Activated T-cell treated with anti-CD3 and anti-CD28 coated beads, Interleukin-2, amount 50 U/mL, for 4 hours (primary cell): ENCODE results near the gene PDCD6IP. TPM values are rescaled to one million over a fixed set of nuclear protein-coding genes. Genes with fewer than 3 reads are reported as not detected.
"Not testable (repeated sequence)": the region's sequence is repeated elsewhere in the genome, so short reads cannot be mapped to it uniquely, and the experiment has no call there.

Source experiments
- ATAC-seq, 2 donors: fragments of 200-7000 bp; cut with Tn5 transposase; one replicate each; pipeline ENCODE4 v1.10.0; 2021
- DNase-seq: peaks from one replicate; pipeline ENCODE4 v3.0.0-alpha.2; 2020
- H3K27me3 Mint-ChIP-seq: one replicate; pipeline ENCODE4 v1.8.0; 2021; ENCODE audit warnings: low read depth, mixed read lengths
- H3K36me3 Mint-ChIP-seq: one replicate; pipeline ENCODE4 v1.8.0; 2022; ENCODE audit warnings: mixed read lengths; ENCODE audit not compliant: insufficient read depth
- H3K4me1 Mint-ChIP-seq: one replicate; pipeline ENCODE4 v1.8.0; 2021; ENCODE audit warnings: low read depth, mixed read lengths
- H3K4me3 Mint-ChIP-seq: one replicate; pipeline ENCODE4 v1.8.0; 2021; ENCODE audit warnings: mild to moderate bottlenecking, moderate library complexity, mixed read lengths
- H3K9me3 Mint-ChIP-seq: one replicate; pipeline ENCODE4 v1.8.0; 2021; ENCODE audit warnings: mixed read lengths
- total RNA-seq, 3 donors: library from RNA; stranded (reverse); gene quantifications; one replicate each; pipeline ENCODE4 v1.2.1, GENCODE V29; 2021

PDCD6IP gene
- total RNA-seq, result 100 to 1,000 TPM; 167 to 177 (median 172) TPM

- DNase-seq (peak; percentile 78), ATAC-seq (peak; percentile 87)
- peaks cover 8% of the 10 kb centered on the region for H3K36me3 Mint-ChIP-seq
- H3K27me3 Mint-ChIP-seq, result no peaks in the 10 kb centered on the region
- no peaks in the 10 kb centered on the region for H3K9me3 Mint-ChIP-seq
- peak within 1 kb of the TSS; percentile 98 for H3K4me3 Mint-ChIP-seq
- peaks cover 48% of the 10 kb centered on the region for H3K4me1 Mint-ChIP-seq
Measured at GRCh38 chr3:33798418-33799201, at the start of gene PDCD6IP. Gene PDCD6IP, plus strand, starts transcription at chr3:33798630. Its CDS starts 99 bp downstream, at chr3:33798729.

- no peak for ATAC-seq
- Mint-ChIP-seq H3K36me3 (no peaks in the 10 kb centered on the region), H3K4me1 (no peaks in the 10 kb centered on the region), H3K9me3 (peaks cover 6% of the 10 kb centered on the region), H3K4me3 (no peak overlapping the region), H3K27me3 (peaks cover 17% of the 10 kb centered on the region)
- DNase-seq, result no peak
Measured at GRCh38 chr3:33749546-33750210, 48.8 kb upstream of the PDCD6IP start.

- Mint-ChIP-seq H3K4me1 (no peaks in the 10 kb centered on the region), H3K4me3 (no peak overlapping the region), H3K27me3 (peaks cover 16% of the 10 kb centered on the region), H3K36me3 (peaks cover 2% of the 10 kb centered on the region), H3K9me3 (peaks cover 11% of the 10 kb centered on the region)
- ATAC-seq (no peak), DNase-seq (no peak)
Measured at GRCh38 chr3:33750211-33750548, 48.2 kb upstream of the PDCD6IP start.

GRCh38 chr3:33751336-33751735 is 47.1 kb upstream of the PDCD6IP start:
- Mint-ChIP-seq H3K9me3 (peaks cover 13% of the 10 kb centered on the region), H3K4me1 (no peaks in the 10 kb centered on the region), H3K36me3 (peaks cover 2% of the 10 kb centered on the region), H3K4me3 (no peak overlapping the region), H3K27me3 (peaks cover 15% of the 10 kb centered on the region)
- DNase-seq (no peak), ATAC-seq (peak in 1 of 2 donors; percentile 50)

GRCh38 chr3:33754391-33754790 is 44.0 kb upstream of the PDCD6IP start:
- not testable (repeated sequence) for H3K4me3 Mint-ChIP-seq, H3K36me3 Mint-ChIP-seq, ATAC-seq, DNase-seq, H3K4me1 Mint-ChIP-seq
- H3K9me3 Mint-ChIP-seq, result peaks cover 19% of the 10 kb centered on the region
- peaks cover 11% of the 10 kb centered on the region for H3K27me3 Mint-ChIP-seq

GRCh38 chr3:33758281-33758680 is 40.1 kb upstream of the PDCD6IP start:
- H3K27me3 Mint-ChIP-seq, result peaks cover 12% of the 10 kb centered on the region
- DNase-seq (no peak), ATAC-seq (no peak)
- H3K4me3 Mint-ChIP-seq, result no peak overlapping the region
- no peaks in the 10 kb centered on the region for H3K4me1 Mint-ChIP-seq
- H3K9me3 Mint-ChIP-seq, result peaks cover 19% of the 10 kb centered on the region
- H3K36me3 Mint-ChIP-seq, result peaks cover 2% of the 10 kb centered on the region

- Mint-ChIP-seq H3K4me1 (no peaks in the 10 kb centered on the region), H3K27me3 (peaks cover 13% of the 10 kb centered on the region), H3K4me3 (no peak overlapping the region), H3K9me3 (peaks cover 19% of the 10 kb centered on the region), H3K36me3 (peaks cover 2% of the 10 kb centered on the region)
- ATAC-seq, result no peak
- no peak for DNase-seq
Measured at GRCh38 chr3:33758864-33759263, 39.6 kb upstream of the PDCD6IP start.

GRCh38 chr3:33768578-33769330 is 29.7 kb upstream of the PDCD6IP start:
- H3K4me1 Mint-ChIP-seq, result no peaks in the 10 kb centered on the region
- no peaks in the 10 kb centered on the region for H3K36me3 Mint-ChIP-seq
- peaks cover 2% of the 10 kb centered on the region for H3K27me3 Mint-ChIP-seq
- H3K9me3 Mint-ChIP-seq, result no peaks in the 10 kb centered on the region
- DNase-seq, result no peak
- no peak overlapping the region for H3K4me3 Mint-ChIP-seq
- no peak for ATAC-seq

GRCh38 chr3:33773637-33774036 is 24.8 kb upstream of the PDCD6IP start:
- no peaks in the 10 kb centered on the region for H3K27me3 Mint-ChIP-seq

GRCh38 chr3:33775363-33775762 is 23.1 kb upstream of the PDCD6IP start:
- no peak for ATAC-seq
- no peak for DNase-seq
- Mint-ChIP-seq H3K4me3 (no peak overlapping the region), H3K9me3 (no peaks in the 10 kb centered on the region), H3K27me3 (no peaks in the 10 kb centered on the region), H3K4me1 (no peaks in the 10 kb centered on the region), H3K36me3 (no peaks in the 10 kb centered on the region)

More at GRCh38 chr3:33773637-33774036, 24.8 kb upstream of the PDCD6IP start:
- ATAC-seq (no peak), DNase-seq (no peak)
- Mint-ChIP-seq H3K9me3 (no peaks in the 10 kb centered on the region), H3K36me3 (no peaks in the 10 kb centered on the region), H3K4me1 (no peaks in the 10 kb centered on the region), H3K4me3 (no peak overlapping the region)

- no peaks in the 10 kb centered on the region for H3K4me1 Mint-ChIP-seq
Measured at GRCh38 chr3:33777996-33778395, 20.4 kb upstream of the PDCD6IP start.

GRCh38 chr3:33779751-33780150 is 18.7 kb upstream of the PDCD6IP start:
- Mint-ChIP-seq H3K36me3 (no peaks in the 10 kb centered on the region), H3K4me3 (no peak overlapping the region), H3K9me3 (no peaks in the 10 kb centered on the region), H3K4me1 (no peaks in the 10 kb centered on the region), H3K27me3 (no peaks in the 10 kb centered on the region)
- DNase-seq (no peak), ATAC-seq (no peak)

More at GRCh38 chr3:33777996-33778395, 20.4 kb upstream of the PDCD6IP start:
- Mint-ChIP-seq H3K4me3 (no peak overlapping the region), H3K9me3 (no peaks in the 10 kb centered on the region), H3K36me3 (no peaks in the 10 kb centered on the region), H3K27me3 (no peaks in the 10 kb centered on the region)
- DNase-seq, result no peak
- ATAC-seq, result no peak

GRCh38 chr3:33781413-33781812 is 17.0 kb upstream of the PDCD6IP start:
- not testable (repeated sequence) for H3K9me3 Mint-ChIP-seq, H3K4me3 Mint-ChIP-seq, DNase-seq, H3K4me1 Mint-ChIP-seq, ATAC-seq, H3K27me3 Mint-ChIP-seq, H3K36me3 Mint-ChIP-seq

GRCh38 chr3:33786565-33787327 is 11.7 kb upstream of the PDCD6IP start:
- DNase-seq (no peak), ATAC-seq (no peak)
- peaks cover 5% of the 10 kb centered on the region for H3K4me1 Mint-ChIP-seq
- H3K36me3 Mint-ChIP-seq, result no peaks in the 10 kb centered on the region
- H3K9me3 Mint-ChIP-seq, result no peaks in the 10 kb centered on the region
- H3K4me3 Mint-ChIP-seq, result no peak overlapping the region
- peaks cover 6% of the 10 kb centered on the region for H3K27me3 Mint-ChIP-seq
